HG02840 (cell line): ENCODE data around the gene RHBDL1.
"Not testable (repeated sequence)": the region's sequence is repeated elsewhere in the genome, so short reads cannot be mapped to it uniquely, and the experiment has no call there.

Experiments
- ATAC-seq: cut with Tn5 transposase; IDR thresholded peaks from one replicate; pipeline ENCODE4 v1.9.1; 2021; ENCODE audit warnings: mild to moderate bottlenecking, moderate library complexity, moderate number of reproducible peaks; ENCODE audit not compliant: unreplicated experiment, low FRiP score

The RHBDL1 gene

DNA sequence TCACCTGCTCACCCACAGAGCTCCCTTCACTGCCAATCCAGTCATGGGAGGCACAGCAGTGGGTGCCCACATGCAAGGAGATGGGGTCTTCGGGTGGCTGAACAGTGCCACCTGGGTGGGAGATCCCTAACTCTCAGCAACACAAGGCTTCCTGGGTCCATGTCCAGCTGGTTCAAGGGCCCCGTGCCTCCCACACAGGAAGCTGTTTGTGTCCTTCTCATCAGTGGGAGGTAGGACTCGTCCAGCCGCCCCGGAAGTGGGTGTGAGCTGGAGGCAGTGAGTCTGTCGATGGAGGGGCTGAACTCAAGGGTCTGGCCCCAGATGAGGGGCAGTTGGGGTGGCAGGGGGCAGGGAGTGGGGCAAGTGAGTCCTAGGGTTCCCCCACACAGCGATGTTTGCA lies 28.6 kb downstream of the RHBDL1 start:
- no peak for ATAC-seq

GRCh38 chr16:704552-705380 lies 29.3 kb downstream of the RHBDL1 start:
- ATAC-seq, result no peak

DNA sequence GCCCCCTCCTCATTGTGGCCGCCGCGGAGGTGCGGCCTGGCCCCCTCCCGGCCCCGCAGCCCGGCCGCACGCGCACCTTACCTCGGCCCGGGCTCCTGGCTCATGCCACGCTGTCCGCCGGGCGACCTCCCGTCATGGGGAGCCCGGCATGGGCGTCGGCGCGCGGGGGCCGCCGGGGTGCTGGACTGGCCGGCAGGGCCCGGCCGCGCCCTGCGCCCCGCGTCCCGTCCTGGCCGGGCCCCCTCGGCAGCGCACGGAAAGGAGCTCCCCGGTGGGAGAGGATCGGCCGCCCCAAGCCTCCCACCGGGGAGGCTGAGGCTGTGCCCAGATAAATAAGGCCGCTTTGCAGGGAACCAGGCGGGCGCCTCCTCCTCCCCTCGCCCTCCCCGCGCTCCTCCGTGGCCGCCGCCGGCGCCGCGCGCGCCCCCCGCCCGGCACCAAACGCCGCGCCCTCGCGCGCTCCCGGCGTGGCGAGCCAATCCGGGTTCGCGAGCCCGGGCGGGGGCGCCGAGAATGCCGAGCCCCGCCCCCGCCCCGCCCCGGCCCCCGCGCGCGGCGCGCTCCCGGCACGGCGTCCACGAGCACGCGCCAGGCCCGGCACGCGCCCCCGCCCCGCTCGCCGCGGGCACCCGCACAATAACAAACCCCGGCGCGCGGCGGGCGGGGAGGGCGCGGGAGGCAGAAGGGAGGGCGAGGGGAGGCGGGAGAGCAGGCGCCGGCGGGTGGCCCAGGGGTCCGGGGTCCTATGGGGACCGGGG lies 30.1 kb downstream of the RHBDL1 start, which contains the start of gene FBXL16:
Gene FBXL16, minus strand, starts transcription at position 371 of the 758 bp plus-strand sequence. CDS start 8,396 bp downstream, outside the sequence.
- no peak for ATAC-seq

GRCh38 chr16:706189-707061 lies 31.0 kb downstream of the RHBDL1 start:
- ATAC-seq, result no peak

- ATAC-seq, result no peak
Observed at GRCh38 chr16:707062-707538, 31.6 kb downstream of the RHBDL1 start.

GRCh38 chr16:708019-708418 lies 32.5 kb downstream of the RHBDL1 start:
- ATAC-seq, result no peak

DNA sequence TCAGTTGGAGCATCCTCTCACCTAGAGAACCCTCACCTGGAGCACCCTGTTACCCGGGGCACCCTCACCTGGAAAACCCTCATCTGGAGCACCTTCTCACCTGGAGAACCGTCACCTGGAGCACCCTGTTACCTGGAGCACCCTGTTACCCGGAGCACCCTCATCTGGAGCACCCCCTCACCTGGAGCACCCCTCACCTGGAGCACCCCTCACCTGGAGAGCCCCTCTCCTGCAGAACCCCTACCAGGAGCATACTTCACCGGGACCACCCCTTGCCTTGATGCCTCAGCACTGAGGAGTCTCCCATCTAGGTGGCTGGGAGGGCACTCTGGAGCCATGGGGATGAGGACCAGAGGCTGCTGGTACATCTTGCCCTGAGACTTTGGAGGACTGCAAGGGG lies 33.5 kb downstream of the RHBDL1 start:
- ATAC-seq, result no peak

- ATAC-seq, result no peak
Observed at GRCh38 chr16:709566-710499, 34.4 kb downstream of the RHBDL1 start.

DNA sequence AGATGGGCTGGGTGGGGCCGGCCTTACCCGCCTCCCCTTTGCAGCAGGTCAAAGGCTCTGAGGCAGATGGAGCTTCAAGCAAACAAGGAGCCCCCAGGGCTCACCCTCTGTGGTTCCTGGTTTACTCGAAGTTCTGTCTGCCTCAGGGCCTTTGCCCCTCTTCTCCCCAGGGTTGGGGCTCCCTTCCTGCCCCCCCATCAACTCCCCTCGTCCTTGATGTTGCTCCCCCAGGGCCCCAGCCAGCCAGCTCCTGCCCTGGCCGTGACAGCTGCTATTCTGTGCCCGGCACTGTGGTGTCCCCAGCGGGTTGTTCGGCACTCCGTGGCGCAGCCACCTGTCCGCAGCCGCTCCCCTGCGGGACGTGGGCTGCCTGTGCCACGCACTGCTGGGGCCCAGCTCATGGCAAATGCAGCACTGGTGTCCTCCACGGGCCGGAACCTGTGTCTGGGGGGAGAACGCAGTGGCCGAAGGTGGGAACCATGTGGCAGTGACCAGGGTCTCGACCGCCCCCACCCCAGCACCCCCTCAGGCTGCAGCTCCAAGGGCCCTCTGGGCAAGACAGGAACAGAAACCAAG lies 35.1 kb downstream of the RHBDL1 start:
- ATAC-seq, result no peak

DNA sequence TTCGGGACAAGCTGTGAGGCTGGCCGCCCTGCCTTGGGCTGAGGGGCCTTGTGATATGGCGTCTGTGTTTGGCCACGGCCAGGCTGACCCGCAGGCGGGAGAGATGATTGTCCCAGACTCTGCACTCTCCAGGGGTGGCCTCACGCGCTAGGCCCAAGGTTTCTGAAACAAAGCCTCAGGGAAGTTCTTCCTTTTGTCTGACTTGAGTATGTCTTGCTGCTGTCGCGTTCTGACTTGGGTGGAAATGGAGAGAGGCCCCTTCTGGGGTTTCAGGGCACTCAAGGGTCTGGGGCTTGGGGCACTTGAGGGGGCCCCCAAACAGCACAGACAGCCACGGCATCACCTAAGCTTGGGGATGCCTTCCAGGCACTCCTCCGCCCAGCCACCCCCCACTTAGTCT lies 35.6 kb downstream of the RHBDL1 start:
- no peak for ATAC-seq

DNA sequence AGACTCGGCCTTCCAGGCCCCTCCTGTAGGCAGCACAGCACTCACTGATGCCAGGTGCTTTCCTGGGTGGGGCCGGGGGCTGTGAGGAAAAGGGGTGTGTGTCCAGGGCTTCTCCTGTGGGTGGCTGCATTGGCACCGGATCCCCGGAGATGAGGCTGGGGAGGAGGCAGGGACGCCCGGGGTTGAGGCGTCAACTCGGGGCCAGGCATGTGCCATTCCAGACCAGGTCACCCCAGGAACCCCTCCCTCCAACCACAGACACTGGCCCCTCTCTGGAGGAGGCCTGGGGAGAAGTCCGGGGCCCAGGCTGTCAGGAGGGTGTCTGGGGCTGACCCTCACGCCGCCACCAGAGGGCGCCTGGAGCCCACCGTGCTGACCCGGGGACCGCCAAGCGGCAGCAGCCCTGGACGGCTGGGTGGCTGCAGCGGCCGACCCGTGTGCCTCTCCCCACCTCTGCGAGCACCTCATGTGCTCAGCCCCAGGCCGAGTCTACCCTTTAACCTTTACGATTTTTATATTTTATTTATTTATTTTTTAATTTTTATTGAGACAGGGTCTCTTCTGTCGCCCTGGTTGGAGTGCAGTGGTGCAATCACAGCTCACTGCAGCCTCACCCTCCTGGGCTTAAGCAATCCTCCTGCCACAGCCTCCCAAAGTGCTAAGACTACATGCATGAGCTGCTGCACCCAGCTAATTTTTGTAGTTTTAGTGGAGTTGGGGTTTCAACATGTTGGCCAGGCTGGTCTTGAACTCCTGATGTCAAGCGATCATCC lies 36.3 kb downstream of the RHBDL1 start:
- ATAC-seq, result no peak

- not testable (repeated sequence) for ATAC-seq
Observed at GRCh38 chr16:712740-713250, 37.3 kb downstream of the RHBDL1 start.

GRCh38 chr16:714079-714478 lies 38.6 kb downstream of the RHBDL1 start:
- no peak for ATAC-seq

GRCh38 chr16:714558-715476 lies 39.3 kb downstream of the RHBDL1 start, which contains the start of gene METRN:
Gene METRN (plus strand): TSS chr16:715118. CDS start chr16:715290, 172 bp downstream.
- ATAC-seq, result peak; percentile 54

- ATAC-seq, result no peak
Observed at GRCh38 chr16:715477-716199, 40.2 kb downstream of the RHBDL1 start.

DNA sequence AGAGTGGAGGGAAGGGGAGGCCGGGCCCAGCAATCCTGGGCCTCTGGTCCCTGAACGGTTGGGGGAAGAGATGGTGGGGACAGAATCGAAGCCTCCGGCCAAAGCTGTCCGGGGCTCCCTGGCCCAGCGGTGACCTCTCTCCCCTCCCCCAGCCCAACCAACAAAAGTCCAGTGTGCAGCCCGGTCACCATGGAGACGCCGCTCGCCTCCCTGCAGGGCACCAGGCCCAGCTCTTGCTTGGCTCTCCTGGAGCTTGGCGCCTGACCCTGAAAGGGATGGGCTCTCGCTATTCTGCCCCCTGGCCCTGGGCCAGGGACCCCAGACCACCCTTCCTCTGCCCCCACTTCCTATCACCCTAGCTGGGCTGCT lies 40.7 kb downstream of the RHBDL1 start:
- ATAC-seq, result no peak
